B cell (primary cell): ENCODE results near the gene ARHGAP31. TPM values are rescaled to one million over a fixed set of nuclear protein-coding genes. Genes with fewer than 3 reads are reported as not detected.
"Not testable (repeated sequence)": the region's sequence is repeated elsewhere in the genome, so short reads cannot be mapped to it uniquely, and the experiment has no call there.

Source experiments
- ATAC-seq: fragments of 200-7000 bp; cut with Tn5 transposase; one replicate; pipeline ENCODE4 v1.10.0; 2021; ENCODE audit warnings: low read depth, mild to moderate bottlenecking, moderate number of reproducible peaks, moderate library complexity
- CTCF ChIA-PET: fragments of 350-600 bp; sonication (Branson Sonifier 250); formaldehyde crosslinking; loops from one replicate; lab custom pipeline; 2021; ENCODE audit warnings: antibody characterized with exemption, inconsistent platforms; lab: Charles Lee
- POLR2A ChIA-PET: fragments of 350-600 bp; sonication (Branson Sonifier 250); formaldehyde crosslinking; loops from one replicate; lab custom pipeline; 2021; ENCODE audit warnings: antibody characterized with exemption; lab: Charles Lee
- DNase-seq: peaks from one replicate; pipeline ENCODE4 v3.0.0; 2013
- H2AFZ ChIP-seq: 2 replicates; pipeline ENCODE4 v1.6.1; 2012; ENCODE audit warnings: mild to moderate bottlenecking, low read depth, low read length; ENCODE audit not compliant: insufficient read depth, poor library complexity, severe bottlenecking
- H3K27ac ChIP-seq, 2 donors: 1 replicate in 1 of 2; 2 replicates in 1 of 2; pipeline ENCODE4 v1.5.1; 2012 to 2013; ENCODE audit warnings: low read length in 2 of 2, mild to moderate bottlenecking in 2 of 2, moderate library complexity in 1 of 2
- H3K27me3 ChIP-seq, 4 experiments: fragments of 200-600 bp in 1 of 4; sonication (generic) in 1 of 4; replicated peaks in 1 of 4; 1 replicate in 2 of 4; 2 replicates in 2 of 4; pipeline versions ENCODE4 v1.6.1 to v1.7.0; 2013 to 2016; ENCODE audit warnings: low read length in 3 of 4, mild to moderate bottlenecking in 2 of 4, mixed read lengths in 1 of 4, moderate library complexity in 1 of 4; ENCODE audit not compliant: insufficient read depth in 4 of 4, control insufficient read depth in 3 of 4; ENCODE audit errors: control extremely low read depth in 1 of 4
- H3K36me3 ChIP-seq, 2 experiments: replicated peaks in 1 of 2; 1 replicate in 1 of 2; 2 replicates in 1 of 2; pipeline versions ENCODE4 v1.6.1 to v1.7.1; 2013; ENCODE audit warnings: low read length in 1 of 2; ENCODE audit not compliant: insufficient read depth in 2 of 2, control insufficient read depth in 1 of 2; ENCODE audit errors: control extremely low read depth in 1 of 2, extremely low read depth in 1 of 2
- H3K4me1 ChIP-seq, 2 donors: fragments of 200-600 bp in 1 of 2; sonication (generic) in 1 of 2; 1 replicate in 1 of 2; 2 replicates in 1 of 2; pipeline versions ENCODE4 v1.5.1 to v1.6.1; 2013 to 2017; ENCODE audit warnings: low read length in 2 of 2; ENCODE audit not compliant: control insufficient read depth in 2 of 2, insufficient read depth in 2 of 2
- H3K4me2 ChIP-seq: replicated peaks from 2 replicates; pipeline ENCODE3; 2012; ENCODE audit warnings: mild to moderate bottlenecking, low read depth, low read length; ENCODE audit not compliant: poor library complexity, severe bottlenecking
- H3K4me3 ChIP-seq, 5 experiments: fragments of 200-600 bp in 1 of 5; sonication (generic) in 1 of 5; 1 replicate in 3 of 5; 2 replicates in 2 of 5; pipeline versions ENCODE4 v1.5.1 to v1.7.0; 2011 to 2016; ENCODE audit warnings: low read length in 4 of 5, mild to moderate bottlenecking in 4 of 5, low read depth in 2 of 5, control low read depth in 1 of 5, moderate library complexity in 1 of 5; ENCODE audit not compliant: insufficient read depth in 1 of 5; ENCODE audit errors: control extremely low read depth in 1 of 5, extremely low read depth in 1 of 5
- H3K79me2 ChIP-seq: fragments of 200-600 bp; sonication (generic); one replicate; pipeline ENCODE4 v1.6.0; 2016; ENCODE audit warnings: low read length; ENCODE audit not compliant: control insufficient read depth, insufficient read depth
- H3K9ac ChIP-seq: fragments of 200-600 bp; sonication (generic); 2 replicates; pipeline ENCODE4 v1.6.1; 2017; ENCODE audit warnings: mild to moderate bottlenecking, low read length, moderate library complexity
- H3K9me3 ChIP-seq, 3 donors: one replicate each; pipeline versions ENCODE4 v1.6.1 to v1.7.1; 2013; ENCODE audit warnings: low read length in 2 of 3; ENCODE audit not compliant: control insufficient read depth in 2 of 3, insufficient read depth in 1 of 3; ENCODE audit errors: control extremely low read depth in 1 of 3
- H4K20me1 ChIP-seq: 2 replicates; pipeline ENCODE4 v1.6.0; 2012; ENCODE audit warnings: mild to moderate bottlenecking, low read length; ENCODE audit not compliant: insufficient read depth, control insufficient read depth, poor library complexity, severe bottlenecking
- H3K27ac Mint-ChIP-seq: one replicate; pipeline ENCODE4 v1.8.0; 2021; ENCODE audit warnings: mixed read lengths
- H3K27me3 Mint-ChIP-seq: one replicate; pipeline ENCODE4 v1.8.0; 2021; ENCODE audit warnings: mixed read lengths
- H3K4me1 Mint-ChIP-seq: one replicate; pipeline ENCODE4 v1.8.0; 2021; ENCODE audit warnings: mixed read lengths
- H3K4me3 Mint-ChIP-seq: one replicate; pipeline ENCODE4 v1.8.0; 2021; ENCODE audit warnings: mixed read lengths
- H3K9me3 Mint-ChIP-seq: one replicate; pipeline ENCODE4 v1.8.0; 2022; ENCODE audit warnings: mixed read lengths; ENCODE audit not compliant: insufficient read depth
- EZH2 ChIP-seq: IDR thresholded peaks from 2 replicates; pipeline ENCODE4 v1.6.1; 2012; ENCODE audit warnings: borderline replicate concordance, low read depth, mild to moderate bottlenecking, moderate library complexity, low read length; ENCODE audit not compliant: insufficient read depth, poor library complexity, severe bottlenecking
- WGBS: methylation state at CpG from one replicate; pipeline ENCODE4 v1.1.5; 2013; ENCODE audit warnings: missing lambda C conversion rate; ENCODE audit not compliant: insufficient coverage; 5-methylcytosine and 5-hydroxymethylcytosine counted together
- intact Hi-C: fragments of 100-400 bp; cut with micrococcal nuclease; formaldehyde crosslinking; loops from one replicate; pipeline ENCODE4 v1.10.0; 2022
- polyA plus RNA-seq: library from polyadenylated mRNA; depleted of rRNA; stranded (reverse); fragments of >200 nt; gene quantifications from 2 replicates; pipeline ENCODE4 v1.2.3, GENCODE V29; 2012
- total RNA-seq, 2 donors: library from RNA; stranded (reverse); fragments of 120-200 nt in 1 of 2; gene quantifications; 1 replicate in 1 of 2; 2 replicates in 1 of 2; pipeline versions ENCODE4 v1.2.3 to v1.2.4, GENCODE V29; 2013 to 2022
- TF ChIP-seq, protein P1 (sequence below): fragments of 200-600 bp; IDR thresholded peaks from one replicate; pipeline ENCODE4 v1.8.0; 2022; ENCODE audit warnings: antibody characterized with exemption, mild to moderate bottlenecking

The ARHGAP31 gene
- total and polyA plus RNA-seq, 2 donors (not counting 1 experiment from before 2014, with no cell fraction given) = 3.5 to 7.8 TPM

DNA sequence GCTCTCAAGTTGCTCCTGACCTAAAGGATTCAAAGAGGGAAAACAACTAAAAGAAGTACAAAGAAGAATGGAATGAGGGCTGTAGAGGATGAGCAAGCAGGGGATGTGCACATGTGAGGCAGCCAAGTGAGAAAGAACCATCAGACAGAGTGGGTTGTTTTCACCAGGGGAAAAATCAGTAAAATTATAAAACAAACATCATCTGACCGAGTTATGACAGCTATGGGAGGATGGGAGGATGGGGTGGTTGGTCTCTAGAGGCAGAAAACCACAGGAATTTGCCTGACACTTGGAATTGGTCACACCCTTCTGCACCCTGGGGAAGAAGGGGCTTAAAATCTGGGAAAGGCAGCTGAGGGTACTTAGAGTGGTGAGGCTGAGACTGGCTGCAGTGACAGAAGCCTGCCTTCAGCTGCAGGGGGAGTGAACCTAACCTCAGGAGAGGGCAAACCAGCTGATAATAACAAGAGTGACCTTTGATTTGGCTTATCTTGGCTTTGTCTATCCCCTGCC is 10.1 kb downstream of the ARHGAP31 start:
- no CpG with 5 or more reads among the region's 1 CpG for WGBS
- Histone ChIP-seq H3K27ac (no peak overlapping the region), H3K27me3 (no peaks in the 10 kb centered on the region), H3K9me3 (no peaks in the 10 kb centered on the region), H2AFZ (no peak overlapping the region), H3K36me3 (peaks cover 0 to 3% of the 10 kb centered on the region in 2 experiments), H4K20me1 (peaks cover 5% of the 10 kb centered on the region), H3K4me3 (no peak overlapping the region), H3K4me1 (peaks cover 20 to 22% of the 10 kb centered on the region in 2 donors), H3K4me2 (no peak overlapping the region), H3K9ac (no peak overlapping the region), H3K79me2 (peaks cover 49% of the 10 kb centered on the region)
- intact Hi-C loops = no loop called here
- ChIA-PET POLR2A (no interaction called here), CTCF (interaction anchor here (0.6 to 1.7 kb wide), 3 partner anchors 10 to 206 kb away, joined by 3 read pairs; partner anchors contain the start of gene ARHGAP31)
- Mint-ChIP-seq H3K27me3 (no peaks in the 10 kb centered on the region), H3K27ac (no peak overlapping the region), H3K9me3 (no peaks in the 10 kb centered on the region), H3K4me3 (no peak overlapping the region), H3K4me1 (peaks cover 34% of the 10 kb centered on the region)
- no peak for TF ChIP-seq EZH2
- TF ChIP-seq, protein P1, sequence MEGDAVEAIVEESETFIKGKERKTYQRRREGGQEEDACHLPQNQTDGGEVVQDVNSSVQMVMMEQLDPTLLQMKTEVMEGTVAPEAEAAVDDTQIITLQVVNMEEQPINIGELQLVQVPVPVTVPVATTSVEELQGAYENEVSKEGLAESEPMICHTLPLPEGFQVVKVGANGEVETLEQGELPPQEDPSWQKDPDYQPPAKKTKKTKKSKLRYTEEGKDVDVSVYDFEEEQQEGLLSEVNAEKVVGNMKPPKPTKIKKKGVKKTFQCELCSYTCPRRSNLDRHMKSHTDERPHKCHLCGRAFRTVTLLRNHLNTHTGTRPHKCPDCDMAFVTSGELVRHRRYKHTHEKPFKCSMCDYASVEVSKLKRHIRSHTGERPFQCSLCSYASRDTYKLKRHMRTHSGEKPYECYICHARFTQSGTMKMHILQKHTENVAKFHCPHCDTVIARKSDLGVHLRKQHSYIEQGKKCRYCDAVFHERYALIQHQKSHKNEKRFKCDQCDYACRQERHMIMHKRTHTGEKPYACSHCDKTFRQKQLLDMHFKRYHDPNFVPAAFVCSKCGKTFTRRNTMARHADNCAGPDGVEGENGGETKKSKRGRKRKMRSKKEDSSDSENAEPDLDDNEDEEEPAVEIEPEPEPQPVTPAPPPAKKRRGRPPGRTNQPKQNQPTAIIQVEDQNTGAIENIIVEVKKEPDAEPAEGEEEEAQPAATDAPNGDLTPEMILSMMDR = no peak
- DNase-seq (no peak), ATAC-seq (no peak)

DNA sequence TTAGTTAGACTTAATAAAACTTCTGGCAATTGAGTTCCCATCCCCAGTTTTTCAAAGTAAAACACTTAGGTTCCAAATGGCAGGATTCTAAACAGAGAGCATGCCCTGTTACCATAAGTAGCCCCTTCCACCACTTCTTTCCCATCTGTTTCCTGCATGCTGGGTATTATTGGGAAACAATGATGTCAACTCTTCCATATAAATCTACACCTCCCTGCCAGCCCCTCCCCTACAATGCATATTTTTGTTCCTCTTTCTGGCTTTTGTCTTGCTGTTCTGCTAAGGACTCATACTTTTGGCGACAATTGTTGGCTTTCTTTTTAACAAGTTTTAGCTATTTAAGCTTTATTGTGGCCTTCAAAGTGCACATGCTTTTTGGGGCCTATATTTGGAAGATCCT is 11.1 kb downstream of the ARHGAP31 start:
- no CpG with 5 or more reads among the region's 1 CpG for WGBS
- DNase-seq = no peak
- ChIA-PET CTCF (interaction anchor here (1.7 kb wide), 1 partner anchor 11 kb away, joined by 3 read pairs; the partner anchor contains the start of gene ARHGAP31), POLR2A (no interaction called here)
- Histone ChIP-seq H3K27ac (no peak overlapping the region), H4K20me1 (peaks cover 5% of the 10 kb centered on the region), H3K36me3 (no peaks in the 10 kb centered on the region), H3K4me3 (no peak overlapping the region), H3K4me1 (peaks cover 20 to 22% of the 10 kb centered on the region in 2 donors), H3K27me3 (no peaks in the 10 kb centered on the region), H3K9ac (no peak overlapping the region), H2AFZ (no peak overlapping the region), H3K79me2 (peaks cover 49% of the 10 kb centered on the region), H3K4me2 (no peak overlapping the region), H3K9me3 (no peaks in the 10 kb centered on the region)
- Mint-ChIP-seq H3K9me3 (no peaks in the 10 kb centered on the region), H3K27ac (no peak overlapping the region), H3K27me3 (no peaks in the 10 kb centered on the region), H3K4me3 (no peak overlapping the region), H3K4me1 (peaks cover 34% of the 10 kb centered on the region)
- no peak for TF ChIP-seq EZH2
- TF ChIP-seq, protein P1 = no peak
- intact Hi-C loops = no loop called here
- ATAC-seq = no peak

- not testable (repeated sequence) for H4K20me1 ChIP-seq
Measured at GRCh38 chr3:119306378-119306777, 12.2 kb downstream of the ARHGAP31 start.

More at GRCh38 chr3:119306378-119306777, 12.2 kb downstream of the ARHGAP31 start:
- POLR2A ChIA-PET, H3K36me3 ChIP-seq, CTCF ChIA-PET, H3K27ac Mint-ChIP-seq, H3K9me3 Mint-ChIP-seq, ATAC-seq, DNase-seq, H3K4me3 Mint-ChIP-seq, H3K4me2 ChIP-seq, H3K9me3 ChIP-seq, H3K27me3 Mint-ChIP-seq, intact Hi-C loops, H3K4me3 ChIP-seq, H3K27ac ChIP-seq, H2AFZ ChIP-seq, H3K27me3 ChIP-seq, H3K9ac ChIP-seq: not testable (repeated sequence)
- peaks cover 18 to 20% of the 10 kb centered on the region in 2 donors for H3K4me1 ChIP-seq
- WGBS = 95% methylated on average over 9 of the region's 9 CpGs
- H3K4me1 Mint-ChIP-seq = peaks cover 28% of the 10 kb centered on the region
- H3K79me2 ChIP-seq = peaks cover 45% of the 10 kb centered on the region
